Hematopoietic multipotent progenitor cell treated with erythropoietin and hydrocortisone succinate and interleukin-3 and kit ligand, for 8 days (in vitro differentiated cells): ENCODE measurements around the gene CLTA.

Experiments used
- DNase-seq: peaks from one replicate; pipeline ENCODE4 v3.0.0-alpha.2; 2015

The CLTA gene

GRCh38 chr9:36247356-36247755, 56.6 kb downstream of the CLTA start:
- peak; percentile 52 for DNase-seq

DNA sequence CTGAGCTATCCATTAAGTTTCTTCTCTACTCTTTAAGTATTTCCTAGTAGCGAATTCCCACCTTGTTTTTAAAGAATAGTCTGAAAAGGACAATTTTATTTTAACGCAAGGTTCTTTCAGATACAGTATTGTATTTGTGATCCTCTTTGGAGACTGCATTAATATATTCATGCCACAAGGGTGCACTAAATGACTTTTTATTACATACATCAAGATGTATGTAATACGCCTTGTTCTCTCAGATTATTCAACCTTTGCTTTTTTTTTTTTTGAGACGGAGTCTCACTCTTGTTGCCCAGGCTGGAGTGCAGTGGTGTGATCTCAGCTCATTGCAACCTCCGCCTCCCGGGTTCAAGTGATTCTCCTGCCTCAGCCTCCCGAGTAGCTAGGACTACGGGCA, 57.3 kb downstream of the CLTA start:
- peak; percentile 72 for DNase-seq

DNA sequence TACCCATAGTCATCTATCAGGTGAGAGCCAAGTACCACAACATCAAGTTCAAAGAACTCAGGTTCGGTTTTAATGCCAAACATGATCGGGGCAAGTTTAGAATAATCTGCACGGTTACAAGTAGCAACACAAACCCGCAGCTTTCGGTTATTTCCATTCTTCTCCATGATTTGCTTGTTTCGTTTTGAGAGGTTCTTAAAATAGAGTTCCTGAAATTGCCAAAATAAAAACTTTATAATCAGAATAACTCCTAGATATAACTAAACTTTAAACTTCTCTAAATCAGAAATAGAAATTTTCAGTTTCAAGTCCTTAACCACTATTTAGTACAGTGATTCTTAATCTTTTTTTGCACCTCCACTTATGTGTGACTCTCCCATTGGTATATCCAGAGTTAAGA, 58.5 kb downstream of the CLTA start:
- DNase-seq = no peak

- no peak for DNase-seq
Observed at GRCh38 chr9:36250079-36250478, 59.4 kb downstream of the CLTA start.

GRCh38 chr9:36251428-36251827, 60.7 kb downstream of the CLTA start:
- DNase-seq = no peak

GRCh38 chr9:36258208-36258995, 67.7 kb downstream of the CLTA start, which contains the start of gene GNE:
Gene GNE (minus strand): TSS chr9:36258448. CDS start chr9:36249355, 9,093 bp downstream.
- peak; percentile 96 for DNase-seq

- peak; percentile 25 for DNase-seq
Observed at GRCh38 chr9:36258996-36259533, 68.3 kb downstream of the CLTA start.
